IMR-90 (cell line): ENCODE data around the gene URI1. TPM values are rescaled to one million over a fixed set of nuclear protein-coding genes. Genes with fewer than 3 reads are reported as not detected.

Experiments
- ATAC-seq: fragments of 200-7000 bp; cut with Tn5 transposase; 2 replicates; pipeline ENCODE4 v1.9.1; 2020; ENCODE audit warnings: low read depth, mild to moderate bottlenecking, moderate library complexity
- BruUV-seq: library from RNA; stranded (reverse); fragments of 400-500 nt; replicated peaks from 2 replicates; lab custom pipeline; 2021; lab: Mats Ljungman, UMichigan
- CTCF ChIA-PET: fragments of 300-600 bp; formaldehyde crosslinking; extraction: SDS; loops from one replicate; lab custom pipeline; 2021; ENCODE audit warnings: antibody characterized with exemption; lab: Yijun Ruan, JAX
- POLR2A ChIA-PET: fragments of 300-600 bp; sonication (Branson Sonifier 250); formaldehyde crosslinking; loops from one replicate; lab custom pipeline; 2022; ENCODE audit warnings: antibody characterized with exemption; ENCODE audit not compliant: unreplicated experiment; lab: Charles Lee
- DNase-seq: peaks from one replicate; pipeline ENCODE4 v3.0.0; 2013
- H2AFZ ChIP-seq: replicated peaks from 2 replicates; pipeline ENCODE3; 2013; ENCODE audit warnings: low read length, mild to moderate bottlenecking; ENCODE audit not compliant: poor library complexity
- H2AK5ac ChIP-seq: 2 replicates; pipeline ENCODE4 v1.6.1; 2013; ENCODE audit warnings: low read depth, low read length, inconsistent platforms
- H2AK9ac ChIP-seq: replicated peaks from 2 replicates; pipeline ENCODE3; 2013; ENCODE audit warnings: mild to moderate bottlenecking, low read depth, low read length, moderate library complexity; ENCODE audit not compliant: poor library complexity
- H2BK120ac ChIP-seq: 2 replicates; pipeline ENCODE4 v1.6.1; 2013; ENCODE audit warnings: low read depth, low read length, inconsistent platforms
- H2BK15ac ChIP-seq: 3 replicates; pipeline ENCODE4 v1.6.1; 2013; ENCODE audit warnings: low read depth, low read length, inconsistent platforms
- H2BK20ac ChIP-seq: 2 replicates; pipeline ENCODE4 v1.6.1; 2013; ENCODE audit warnings: low read depth, mild to moderate bottlenecking, inconsistent platforms, low read length, moderate library complexity
- H2BK5ac ChIP-seq: 2 replicates; pipeline ENCODE4 v1.6.1; 2013; ENCODE audit warnings: mild to moderate bottlenecking, low read depth, low read length, inconsistent platforms; ENCODE audit not compliant: poor library complexity, severe bottlenecking
- H3K14ac ChIP-seq: replicated peaks from 2 replicates; pipeline ENCODE4 v1.6.1; 2013; ENCODE audit warnings: low read depth, low read length, inconsistent platforms
- H3K18ac ChIP-seq: 2 replicates; pipeline ENCODE4 v1.6.1; 2013; ENCODE audit warnings: low read depth, low read length, control low read depth
- H3K23ac ChIP-seq: 2 replicates; pipeline ENCODE4 v1.6.1; 2013; ENCODE audit warnings: low read depth, low read length, inconsistent platforms
- H3K27ac ChIP-seq: 2 replicates; pipeline ENCODE4 v1.5.1; 2013; ENCODE audit warnings: mild to moderate bottlenecking, control low read depth, low read length; ENCODE audit not compliant: insufficient read depth
- H3K27me3 ChIP-seq: 2 replicates; pipeline ENCODE4 v1.6.1; 2013; ENCODE audit warnings: low read length; ENCODE audit not compliant: control insufficient read depth, insufficient read depth
- H3K36me3 ChIP-seq: 2 replicates; pipeline ENCODE4 v1.6.1; 2013; ENCODE audit warnings: low read length, mixed read lengths; ENCODE audit not compliant: control insufficient read depth, insufficient read depth
- H3K4ac ChIP-seq: 2 replicates; pipeline ENCODE4 v1.6.1; 2013; ENCODE audit warnings: low read depth, low read length, inconsistent platforms
- H3K4me1 ChIP-seq: 2 replicates; pipeline ENCODE4 v1.6.1; 2013; ENCODE audit warnings: low read length, mixed read lengths; ENCODE audit not compliant: control insufficient read depth, insufficient read depth
- H3K4me2 ChIP-seq: 2 replicates; pipeline ENCODE4 v1.6.1; 2013; ENCODE audit warnings: low read depth, mild to moderate bottlenecking, control low read depth, low read length, moderate library complexity
- H3K4me3 ChIP-seq: 2 replicates; pipeline ENCODE4 v1.5.1; 2013; ENCODE audit warnings: low read depth, mild to moderate bottlenecking, control low read depth, low read length, moderate library complexity; ENCODE audit not compliant: insufficient read depth
- H3K56ac ChIP-seq: 2 replicates; pipeline ENCODE4 v1.6.1; 2013; ENCODE audit warnings: low read length, inconsistent platforms; ENCODE audit not compliant: insufficient read depth; ENCODE audit errors: extremely low read depth
- H3K79me1 ChIP-seq, 2 experiments: 2 replicates each; pipeline ENCODE4 v1.6.1; 2013; ENCODE audit warnings: low read length in 2 of 2, inconsistent platforms in 1 of 2, low read depth in 1 of 2
- H3K9ac ChIP-seq: 2 replicates; pipeline ENCODE4 v1.6.1; 2013; ENCODE audit warnings: low read depth, low read length, control low read depth
- H3K9me1 ChIP-seq: 2 replicates; pipeline ENCODE4 v1.6.1; 2013; ENCODE audit warnings: low read length, inconsistent platforms; ENCODE audit not compliant: insufficient read depth
- H3K9me3 ChIP-seq: 2 replicates; pipeline ENCODE4 v1.6.1; 2013; ENCODE audit warnings: low read length; ENCODE audit not compliant: control insufficient read depth, insufficient read depth
- H4K20me1 ChIP-seq: 2 replicates; pipeline ENCODE4 v1.6.1; 2013; ENCODE audit warnings: low read length, inconsistent platforms; ENCODE audit not compliant: insufficient read depth
- H4K5ac ChIP-seq: 2 replicates; pipeline ENCODE4 v1.6.1; 2013; ENCODE audit warnings: mild to moderate bottlenecking, low read depth, low read length, control low read depth
- H4K8ac ChIP-seq, 2 experiments: 2 replicates each; pipeline ENCODE4 v1.6.1; 2013; ENCODE audit warnings: low read depth in 2 of 2, low read length in 2 of 2, control low read depth in 1 of 2, inconsistent platforms in 1 of 2
- H4K91ac ChIP-seq: 2 replicates; pipeline ENCODE4 v1.6.1; 2013; ENCODE audit warnings: low read depth, low read length, inconsistent platforms; ENCODE audit not compliant: insufficient read depth
- BHLHE40 ChIP-seq: fragments of 150-350 bp; IDR thresholded peaks from 2 replicates; pipeline ENCODE4 v1.6.1; 2016; ENCODE audit warnings: mild to moderate bottlenecking, low read depth, low read length
- CEBPB ChIP-seq: IDR thresholded peaks from 2 replicates; pipeline ENCODE4 v1.6.1; 2012; ENCODE audit warnings: low read depth, low read length, improper control_type of control experiment
- CHD1 ChIP-seq: IDR thresholded peaks from 2 replicates; pipeline ENCODE4 v1.6.1; 2012; ENCODE audit warnings: low read depth, low read length, improper control_type of control experiment
- CTCF ChIP-seq: conservative IDR thresholded peaks from 2 replicates; pipeline ENCODE4 v1.5.1; 2012; ENCODE audit warnings: mild to moderate bottlenecking, low read depth, low read length, improper control_type of control experiment
- ELK1 ChIP-seq: fragments of 150-350 bp; IDR thresholded peaks from 2 replicates; pipeline ENCODE4 v1.6.1; 2016; ENCODE audit warnings: low read depth, mild to moderate bottlenecking, low read length, moderate library complexity, borderline replicate concordance
- FOS ChIP-seq: fragments of 150-350 bp; IDR thresholded peaks from 2 replicates; pipeline ENCODE4 v1.6.1; 2016; ENCODE audit warnings: low read depth, low read length
- MAFK ChIP-seq: IDR thresholded peaks from 2 replicates; pipeline ENCODE4 v1.6.1; 2012; ENCODE audit warnings: low read depth, low read length, improper control_type of control experiment
- MAZ ChIP-seq: IDR thresholded peaks from 2 replicates; pipeline ENCODE4 v1.6.1; 2012; ENCODE audit warnings: low read depth, mild to moderate bottlenecking, low read length, improper control_type of control experiment, moderate library complexity, borderline replicate concordance
- MXI1 ChIP-seq: IDR thresholded peaks from 2 replicates; pipeline ENCODE4 v1.6.1; 2012; ENCODE audit warnings: low read depth, mild to moderate bottlenecking, low read length, moderate library complexity, borderline replicate concordance
- NFE2L2 ChIP-seq: fragments of 150-350 bp; IDR thresholded peaks from 2 replicates; pipeline ENCODE4 v1.6.1; 2016; ENCODE audit warnings: low read depth, mild to moderate bottlenecking, low read length
- POLR2A ChIP-seq: IDR thresholded peaks from 2 replicates; pipeline ENCODE4 v1.6.1; 2012; ENCODE audit warnings: mild to moderate bottlenecking, low read depth, low read length
- RAD21 ChIP-seq: IDR thresholded peaks from 2 replicates; pipeline ENCODE4 v1.6.1; 2012; ENCODE audit warnings: low read length, improper control_type of control experiment
- RCOR1 ChIP-seq: IDR thresholded peaks from 2 replicates; pipeline ENCODE4 v1.6.1; 2012; ENCODE audit warnings: mild to moderate bottlenecking, low read length, improper control_type of control experiment; ENCODE audit not compliant: insufficient replicate concordance
- RFX5 ChIP-seq: IDR thresholded peaks from 2 replicates; pipeline ENCODE4 v1.8.0; 2012; ENCODE audit warnings: low read depth, mild to moderate bottlenecking, low read length, moderate library complexity
- SMC3 ChIP-seq: fragments of 150-350 bp; IDR thresholded peaks from 2 replicates; pipeline ENCODE4 v1.6.1; 2016; ENCODE audit warnings: low read depth, mild to moderate bottlenecking, antibody characterized with exemption, low read length, moderate library complexity
- USF2 ChIP-seq: fragments of 150-350 bp; IDR thresholded peaks from 2 replicates; pipeline ENCODE4 v1.6.1; 2017; ENCODE audit warnings: mild to moderate bottlenecking, antibody characterized with exemption, low read length, low read depth
- WGBS, 2 experiments: methylation state at CpG; one replicate each; pipeline versions ENCODE4 v1.1.5 to v1.1.7; 2013; ENCODE audit warnings: missing lambda C conversion rate in 2 of 2; ENCODE audit not compliant: insufficient read length in 1 of 2; ENCODE audit errors: extremely low coverage in 2 of 2; 5-methylcytosine and 5-hydroxymethylcytosine counted together
- dilution Hi-C: fragments of 300-500 bp; cut with HindIII; formaldehyde crosslinking; loops from one replicate; pipeline ENCODE4 v1.14.3; 2018; ENCODE audit warnings: low sequenced_read_pairs; ENCODE audit not compliant: unreplicated experiment
- in situ Hi-C: fragments of 300-500 bp; cut with MboI; formaldehyde crosslinking; loops from 3 replicates; pipeline ENCODE4 v1.14.3; 2019; ENCODE audit warnings: low sequenced_read_pairs, inconsistent platforms, mixed read lengths
- intact Hi-C: fragments of 100-400 bp; cut with micrococcal nuclease; formaldehyde crosslinking; loops from 2 replicates; pipeline ENCODE4 v1.10.0; 2022
- polyA plus RNA-seq, 3 experiments: library from polyadenylated mRNA; depleted of rRNA; stranded (reverse); fragments of >200 nt; gene quantifications; 2 replicates each; pipeline ENCODE4 v1.2.3, GENCODE V29; 2012; ENCODE audit warnings: low replicate concordance in 1 of 3
- total RNA-seq: library from RNA; depleted of rRNA; stranded (reverse); fragments of >200 nt; gene quantifications from 2 replicates; pipeline ENCODE4 v1.2.3, GENCODE V29; 2012

URI1 gene
- total and polyA plus RNA-seq, 2 of the 4 experiments (the other 2 are of a cell fraction): 43.2 to 45.3 TPM

GRCh38 chr19:29939628-29940027 lies 2.4 kb upstream of the URI1 start:
- Histone ChIP-seq H2AK5ac (no peak overlapping the region), H4K8ac (no peak overlapping the region), H2BK120ac (no peak overlapping the region), H2BK5ac (no peak overlapping the region), H3K27me3 (no peaks in the 10 kb centered on the region; the same call in 1 of the 2 replicates), H2BK20ac (no peak overlapping the region), H2AK9ac (no peak overlapping the region), H3K9ac (no peak overlapping the region), H4K91ac (no peak overlapping the region), H3K14ac (no peak overlapping the region), H3K4ac (no peak overlapping the region), H3K4me3 (no peak overlapping the region), H2AFZ (no peak overlapping the region), H3K36me3 (no peaks in the 10 kb centered on the region), H3K9me1 (0 out of 2 replicates have a peak, but pooled peaks cover 2% of the 10 kb centered on the region), H3K56ac (no peak overlapping the region), H2BK15ac (no peak overlapping the region), H3K9me3 (no peaks in the 10 kb centered on the region), H3K4me2 (no peak overlapping the region), H4K20me1 (peaks cover 10% of the 10 kb centered on the region), H3K18ac (no peak overlapping the region), H3K79me1 (peaks cover 4 to 17% of the 10 kb centered on the region in 2 experiments; a peak in 2 of 4 replicates), H3K27ac (no peak overlapping the region), H3K4me1 (peaks cover 5% of the 10 kb centered on the region), H3K23ac (no peak overlapping the region), H4K5ac (no peak overlapping the region)
- CTCF ChIA-PET: no interaction called here
- ATAC-seq (no peak), DNase-seq (no peak)
- in situ Hi-C loops (no loop called here), dilution Hi-C loops (no loop called here), intact Hi-C loops (loop anchor here (10.0 kb wide), 1 partner anchor 285 kb away; no protein-coding TSS in a partner anchor)
- no CpG with 5 or more reads among the region's 1 CpG for WGBS, 2 experiments
- POLR2A ChIA-PET: no interaction called here
- TF ChIP-seq FOS (no peak), POLR2A (no peak), CEBPB (no peak), RCOR1 (no peak), SMC3 (no peak), MAFK (no peak), CHD1 (no peak), CTCF (no peak), ELK1 (no peak), RFX5 (no peak), USF2 (no peak), MAZ (no peak), RAD21 (no peak), BHLHE40 (no peak), MXI1 (no peak), NFE2L2 (no peak)
- BruUV-seq: no TSS peak
